ENCODE data around the gene HDLBP.

GRCh38 chr2:241232736-241233575, 82.5 kb downstream of the HDLBP start:
- TF ChIP-seq ETS1 (IDR thresholded peaks at IDR 0.05) (no peak), EZH2 (IDR thresholded peaks at IDR 0.05; ENCODE audit: low read depth, unreplicated experiment) (no peak), CTCF (conservative IDR thresholded peaks at IDR 0.05; ENCODE audit: low read depth in 2 of 2) (no peak), EZH2phosphoT487 (IDR thresholded peaks at IDR 0.05; ENCODE audit: unreplicated experiment) (no peak), POLR2AphosphoS5 (IDR thresholded peaks at IDR 0.05; ENCODE audit: low read depth) (no peak), JUNB (IDR thresholded peaks at IDR 0.05; ENCODE audit: unreplicated experiment) (no peak), CREB1 (CRISPR knock-in tag; IDR thresholded peaks at IDR 0.05; ENCODE audit: low read depth) (no peak), REST (IDR thresholded peaks at IDR 0.05; ENCODE audit: unreplicated experiment) (no peak), STAT1 (IDR thresholded peaks at IDR 0.05; ENCODE audit: unreplicated experiment) (no peak), ZNF114 (CRISPR knock-in tag; IDR thresholded peaks at IDR 0.05) (no peak), ZNF462 (CRISPR knock-in tag; IDR thresholded peaks at IDR 0.05) (no peak), ZNF331 (CRISPR knock-in tag; IDR thresholded peaks at IDR 0.05; ENCODE audit: low read depth) (no peak), NANOG (IDR thresholded peaks at IDR 0.05; ENCODE audit: borderline replicate concordance) (no peak)
